ENCODE data around the gene SLC6A8.

DNA sequence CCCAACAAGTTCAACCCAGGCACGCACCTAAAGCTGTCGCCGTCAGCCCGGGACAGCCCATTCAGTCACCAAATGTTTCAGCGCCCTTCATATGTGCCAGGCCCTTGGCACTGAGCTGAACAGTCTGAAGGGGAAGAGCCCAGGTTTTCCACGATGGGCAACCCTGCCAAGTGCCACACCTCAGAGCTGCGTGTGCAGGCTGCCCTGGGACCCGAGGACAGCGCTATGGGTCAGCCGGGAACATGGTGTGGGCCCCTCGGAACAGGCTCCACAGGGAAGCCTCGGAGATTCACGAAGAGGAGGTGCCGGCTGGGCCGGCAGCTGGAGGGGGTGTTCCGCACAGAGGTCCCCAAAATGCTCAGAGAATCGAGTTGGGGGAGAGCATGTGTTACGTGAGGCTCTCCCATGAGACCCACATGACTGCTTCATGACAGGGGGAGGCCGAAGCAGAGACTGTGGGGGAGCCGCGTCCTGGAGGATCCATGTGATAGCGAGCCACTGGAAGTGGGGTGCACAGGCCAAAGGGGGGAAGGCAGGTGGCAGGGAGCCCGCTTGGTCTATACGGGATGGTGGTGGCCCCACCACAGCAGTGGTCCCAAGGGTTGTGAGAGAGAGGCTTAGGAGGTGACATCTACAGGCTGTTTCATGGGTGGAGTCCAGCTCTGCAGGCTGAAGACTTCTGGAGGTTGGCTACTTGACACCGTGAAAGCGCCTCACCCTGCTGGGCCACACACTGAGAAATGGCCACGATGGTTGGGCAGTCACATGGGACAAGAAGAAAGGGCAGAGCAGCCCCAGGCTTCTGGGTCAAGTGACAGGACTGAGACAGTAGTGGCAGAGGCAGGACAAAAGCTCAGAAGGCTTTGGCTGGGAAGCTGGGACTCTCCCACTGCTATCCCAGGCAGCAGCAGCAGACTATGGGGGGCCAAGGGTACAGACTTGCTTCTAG, 22.3 kb downstream of the SLC6A8 start:
- TF ChIP-seq CTCF (IDR thresholded peaks at IDR 0.05): no peak
- TF ChIP-seq POLR2A (IDR thresholded peaks at IDR 0.05): no peak
